HEK293 (cell line): Measurements from ENCODE around the gene EDEM1.

Experiments used
- CTCF ChIA-PET: fragments of 350-600 bp; formaldehyde crosslinking; extraction: SDS; loops from one replicate; lab custom pipeline; 2021; ENCODE audit warnings: antibody characterized with exemption; lab: Yijun Ruan, JAX
- POLR2A ChIA-PET: fragments of 300-600 bp; formaldehyde crosslinking; extraction: SDS; loops from one replicate; lab custom pipeline; 2020; ENCODE audit warnings: antibody characterized with exemption, inconsistent platforms; lab: Yijun Ruan, JAX
- H3K27ac ChIP-seq: fragments of 200-500 bp; sonication (Bioruptor generic); 2 replicates; pipeline ENCODE4 v1.5.1; 2014; ENCODE audit warnings: low read depth, low read length, control low read depth, inconsistent platforms; ENCODE audit errors: extremely low read depth
- H3K36me3 ChIP-seq, 2 experiments: fragments of 200-500 bp in 1 of 2; sonication (Bioruptor generic) in 1 of 2; 1 replicate in 1 of 2; 2 replicates in 1 of 2; pipeline ENCODE4 v1.5.1; 2014 to 2017; ENCODE audit warnings: inconsistent platforms in 2 of 2, low read length in 2 of 2; ENCODE audit not compliant: control insufficient read depth in 2 of 2, insufficient read depth in 1 of 2
- H3K4me1 ChIP-seq: fragments of 200-500 bp; sonication (Bioruptor generic); 2 replicates; pipeline ENCODE4 v1.5.1; 2014; ENCODE audit warnings: mild to moderate bottlenecking, low read length, inconsistent platforms; ENCODE audit not compliant: control insufficient read depth, insufficient read depth
- H3K4me3 ChIP-seq: 2 replicates; pipeline ENCODE4 v1.5.1; 2011; ENCODE audit warnings: low read depth, mild to moderate bottlenecking, control low read depth, low read length, moderate library complexity
- H3K9me3 ChIP-seq: fragments of 200-500 bp; sonication (Bioruptor generic); 2 replicates; pipeline ENCODE4 v1.5.1; 2014; ENCODE audit warnings: low read depth, low read length, inconsistent platforms; ENCODE audit not compliant: control insufficient read depth, insufficient read depth
- FEZF1 ChIP-seq: fragments of 450-650 bp; formaldehyde crosslinking; IDR thresholded peaks from 2 replicates; pipeline ENCODE4 v1.5.1; 2016; ENCODE audit warnings: missing biosample characterization, missing genetic modification characterization
- KLF10 ChIP-seq: fragments of 450-650 bp; IDR thresholded peaks from 2 replicates; pipeline ENCODE4 v1.5.1; 2018; ENCODE audit warnings: missing biosample characterization, mild to moderate bottlenecking, missing genetic modification characterization
- SCRT2 ChIP-seq: fragments of 450-650 bp; formaldehyde crosslinking; IDR thresholded peaks from 2 replicates; pipeline ENCODE4 v1.5.1; 2016; ENCODE audit warnings: missing biosample characterization, missing genetic modification characterization
- SP2 ChIP-seq: fragments of 450-650 bp; formaldehyde crosslinking; IDR thresholded peaks from 2 replicates; pipeline ENCODE4 v1.5.1; 2016; ENCODE audit warnings: missing biosample characterization, missing genetic modification characterization
- ZNF16 ChIP-seq: fragments of 450-650 bp; formaldehyde crosslinking; IDR thresholded peaks from 2 replicates; pipeline ENCODE4 v1.5.1; 2016; ENCODE audit warnings: low read depth, missing biosample characterization, missing genetic modification characterization
- ZNF184 ChIP-seq: fragments of 450-650 bp; IDR thresholded peaks from 2 replicates; pipeline ENCODE4 v1.5.1; 2018; ENCODE audit warnings: missing biosample characterization, mild to moderate bottlenecking, missing genetic modification characterization
- ZNF223 ChIP-seq: fragments of 450-650 bp; formaldehyde crosslinking; IDR thresholded peaks from 2 replicates; pipeline ENCODE4 v1.5.1; 2016; ENCODE audit warnings: missing biosample characterization, missing genetic modification characterization
- ZNF248 ChIP-seq: fragments of 450-650 bp; formaldehyde crosslinking; IDR thresholded peaks from 2 replicates; pipeline ENCODE4 v1.5.1; 2017; ENCODE audit warnings: missing biosample characterization, missing genetic modification characterization
- ZNF529 ChIP-seq: fragments of 450-650 bp; formaldehyde crosslinking; IDR thresholded peaks from 2 replicates; pipeline ENCODE4 v1.5.1; 2017; ENCODE audit warnings: missing genetic modification characterization, missing biosample characterization; ENCODE audit not compliant: insufficient replicate concordance
- ZNF585B ChIP-seq: fragments of 450-650 bp; formaldehyde crosslinking; IDR thresholded peaks from 2 replicates; pipeline ENCODE4 v1.5.1; 2016; ENCODE audit warnings: missing biosample characterization, missing genetic modification characterization
- ZNF747 ChIP-seq: fragments of 450-650 bp; formaldehyde crosslinking; IDR thresholded peaks from 2 replicates; pipeline ENCODE4 v1.5.1; 2016; ENCODE audit warnings: missing biosample characterization, missing genetic modification characterization
- ZSCAN16 ChIP-seq: fragments of 450-650 bp; formaldehyde crosslinking; IDR thresholded peaks from 2 replicates; pipeline ENCODE4 v1.5.1; 2016; ENCODE audit warnings: missing biosample characterization, missing genetic modification characterization
- TF ChIP-seq, protein P1 (sequence below): fragments of 450-650 bp; formaldehyde crosslinking; IDR thresholded peaks from 2 replicates; pipeline ENCODE4 v1.5.1; 2016; ENCODE audit warnings: missing biosample characterization, missing genetic modification characterization
- TF ChIP-seq, protein P2 (sequence below): fragments of 450-650 bp; formaldehyde crosslinking; IDR thresholded peaks from 2 replicates; pipeline ENCODE4 v1.5.1; 2017; ENCODE audit warnings: missing biosample characterization, mild to moderate bottlenecking, missing genetic modification characterization, moderate library complexity
- TF ChIP-seq, protein P3 (sequence below): fragments of 450-650 bp; formaldehyde crosslinking; IDR thresholded peaks from 2 replicates; pipeline ENCODE4; 2016; ENCODE audit warnings: missing biosample characterization, missing genetic modification characterization
- TF ChIP-seq, protein P4 (sequence below): fragments of 450-650 bp; formaldehyde crosslinking; IDR thresholded peaks from 2 replicates; pipeline ENCODE4 v1.5.1; 2017; ENCODE audit warnings: missing biosample characterization, missing genetic modification characterization
- TF ChIP-seq, protein P5 (sequence below): fragments of 450-650 bp; formaldehyde crosslinking; IDR thresholded peaks from 2 replicates; pipeline ENCODE4 v1.5.1; 2017; ENCODE audit warnings: missing biosample characterization, missing genetic modification characterization

EDEM1 gene

DNA sequence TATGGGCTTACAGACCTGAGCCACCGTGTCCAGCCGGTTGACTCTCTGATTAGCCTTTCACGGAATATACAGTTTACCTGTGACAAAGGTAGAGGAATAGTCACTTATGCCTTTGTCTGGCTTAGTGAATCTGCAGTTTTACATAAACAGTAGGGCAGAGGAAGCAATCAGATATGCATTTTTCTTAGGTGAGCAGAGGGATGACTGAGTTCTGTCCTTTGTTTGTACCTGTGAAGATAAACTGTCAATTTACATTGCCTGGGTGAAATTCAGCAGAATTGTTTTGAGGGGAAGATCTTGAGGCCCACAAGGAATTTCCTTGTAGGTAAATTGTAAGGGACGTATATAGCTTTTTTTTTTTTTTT lies 10.8 kb downstream of the EDEM1 start (continued):
- TF ChIP-seq SP2 (tag by site-specific recombination) (no peak), ZSCAN16 (tag by site-specific recombination) (no peak), ZNF585B (tag by site-specific recombination) (no peak), ZNF529 (tag by site-specific recombination) (no peak), ZNF248 (tag by site-specific recombination) (no peak)
- TF ChIP-seq, protein P1, sequence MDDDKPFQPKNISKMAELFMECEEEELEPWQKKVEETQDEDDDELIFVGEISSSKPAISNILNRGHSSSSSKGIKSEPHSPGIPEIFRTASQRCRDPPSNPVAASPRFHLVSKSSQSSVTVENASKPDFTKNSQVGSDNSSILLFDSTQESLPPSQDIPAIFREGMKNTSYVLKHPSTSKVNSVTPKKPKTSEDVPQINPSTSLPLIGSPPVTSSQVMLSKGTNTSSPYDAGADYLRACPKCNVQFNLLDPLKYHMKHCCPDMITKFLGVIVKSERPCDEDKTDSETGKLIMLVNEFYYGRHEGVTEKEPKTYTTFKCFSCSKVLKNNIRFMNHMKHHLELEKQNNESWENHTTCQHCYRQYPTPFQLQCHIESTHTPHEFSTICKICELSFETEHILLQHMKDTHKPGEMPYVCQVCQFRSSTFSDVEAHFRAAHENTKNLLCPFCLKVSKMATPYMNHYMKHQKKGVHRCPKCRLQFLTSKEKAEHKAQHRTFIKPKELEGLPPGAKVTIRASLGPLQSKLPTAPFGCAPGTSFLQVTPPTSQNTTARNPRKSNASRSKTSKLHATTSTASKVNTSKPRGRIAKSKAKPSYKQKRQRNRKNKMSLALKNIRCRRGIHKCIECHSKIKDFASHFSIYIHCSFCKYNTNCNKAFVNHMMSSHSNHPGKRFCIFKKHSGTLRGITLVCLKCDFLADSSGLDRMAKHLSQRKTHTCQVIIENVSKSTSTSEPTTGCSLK (tag by site-specific recombination) = no peak
- TF ChIP-seq, protein P2, sequence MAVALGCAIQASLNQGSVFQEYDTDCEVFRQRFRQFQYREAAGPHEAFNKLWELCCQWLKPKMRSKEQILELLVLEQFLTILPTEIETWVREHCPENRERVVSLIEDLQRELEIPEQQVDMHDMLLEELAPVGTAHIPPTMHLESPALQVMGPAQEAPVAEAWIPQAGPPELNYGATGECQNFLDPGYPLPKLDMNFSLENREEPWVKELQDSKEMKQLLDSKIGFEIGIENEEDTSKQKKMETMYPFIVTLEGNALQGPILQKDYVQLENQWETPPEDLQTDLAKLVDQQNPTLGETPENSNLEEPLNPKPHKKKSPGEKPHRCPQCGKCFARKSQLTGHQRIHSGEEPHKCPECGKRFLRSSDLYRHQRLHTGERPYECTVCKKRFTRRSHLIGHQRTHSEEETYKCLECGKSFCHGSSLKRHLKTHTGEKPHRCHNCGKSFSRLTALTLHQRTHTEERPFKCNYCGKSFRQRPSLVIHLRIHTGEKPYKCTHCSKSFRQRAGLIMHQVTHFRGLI (tag by site-specific recombination) = no peak

DNA sequence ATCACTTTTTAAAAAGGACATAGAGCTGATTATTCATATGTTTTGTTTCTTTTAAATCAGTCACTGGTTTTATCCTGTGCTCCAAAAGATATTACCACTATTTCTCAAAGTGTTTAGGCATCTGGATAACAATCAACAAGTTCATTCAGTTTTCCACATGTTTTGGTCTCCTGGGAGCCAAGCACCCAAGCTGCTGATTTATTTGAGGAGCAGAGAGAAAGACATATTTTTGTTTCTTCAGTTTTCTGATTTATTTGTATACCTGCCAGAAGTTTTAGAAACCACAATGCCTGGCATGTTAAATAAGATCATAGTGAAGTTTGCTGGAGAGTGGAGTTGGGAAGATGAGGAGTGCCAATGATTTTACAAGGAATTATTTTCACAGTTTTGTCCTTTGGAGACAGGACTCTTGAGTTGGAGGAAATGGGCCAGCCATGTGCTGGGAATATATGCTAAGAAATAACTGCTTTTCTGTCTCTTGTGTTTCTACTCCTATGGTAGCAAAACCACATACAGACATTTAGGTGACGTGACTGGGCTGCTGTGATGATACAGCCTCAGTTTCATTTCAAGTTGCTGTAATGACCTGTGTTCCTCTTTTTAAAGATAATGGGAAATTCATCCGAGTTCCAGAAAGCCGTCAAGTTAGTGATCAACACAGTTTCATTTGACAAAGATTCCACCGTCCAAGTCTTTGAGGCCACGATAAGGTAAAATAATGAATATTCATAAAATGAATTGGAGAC lies 11.7 kb downstream of the EDEM1 start:
- ChIA-PET POLR2A (no interaction called here), CTCF (interaction anchor here (0.6 kb wide), 1 partner anchor 236 kb away, joined by 7 read pairs; no protein-coding TSS in a partner anchor)
- Histone ChIP-seq H3K36me3 (peaks cover 38 to 67% of the 10 kb centered on the region in 2 experiments), H3K4me3 (no peak overlapping the region), H3K27ac (no peak overlapping the region), H3K9me3 (no peaks in the 10 kb centered on the region), H3K4me1 (peaks cover 8% of the 10 kb centered on the region)
- peak; percentile 46; the same call in 1 of the 2 replicates for TF ChIP-seq SCRT2 (tag by site-specific recombination)
- TF ChIP-seq, protein P3, sequence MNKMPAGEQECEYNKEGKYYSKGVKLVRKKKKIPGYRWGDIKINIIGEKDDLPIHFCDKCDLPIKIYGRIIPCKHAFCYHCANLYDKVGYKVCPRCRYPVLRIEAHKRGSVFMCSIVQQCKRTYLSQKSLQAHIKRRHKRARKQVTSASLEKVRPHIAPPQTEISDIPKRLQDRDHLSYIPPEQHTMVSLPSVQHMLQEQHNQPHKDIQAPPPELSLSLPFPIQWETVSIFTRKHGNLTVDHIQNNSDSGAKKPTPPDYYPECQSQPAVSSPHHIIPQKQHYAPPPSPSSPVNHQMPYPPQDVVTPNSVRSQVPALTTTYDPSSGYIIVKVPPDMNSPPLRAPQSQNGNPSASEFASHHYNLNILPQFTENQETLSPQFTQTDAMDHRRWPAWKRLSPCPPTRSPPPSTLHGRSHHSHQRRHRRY = no peak
- TF ChIP-seq, protein P4, sequence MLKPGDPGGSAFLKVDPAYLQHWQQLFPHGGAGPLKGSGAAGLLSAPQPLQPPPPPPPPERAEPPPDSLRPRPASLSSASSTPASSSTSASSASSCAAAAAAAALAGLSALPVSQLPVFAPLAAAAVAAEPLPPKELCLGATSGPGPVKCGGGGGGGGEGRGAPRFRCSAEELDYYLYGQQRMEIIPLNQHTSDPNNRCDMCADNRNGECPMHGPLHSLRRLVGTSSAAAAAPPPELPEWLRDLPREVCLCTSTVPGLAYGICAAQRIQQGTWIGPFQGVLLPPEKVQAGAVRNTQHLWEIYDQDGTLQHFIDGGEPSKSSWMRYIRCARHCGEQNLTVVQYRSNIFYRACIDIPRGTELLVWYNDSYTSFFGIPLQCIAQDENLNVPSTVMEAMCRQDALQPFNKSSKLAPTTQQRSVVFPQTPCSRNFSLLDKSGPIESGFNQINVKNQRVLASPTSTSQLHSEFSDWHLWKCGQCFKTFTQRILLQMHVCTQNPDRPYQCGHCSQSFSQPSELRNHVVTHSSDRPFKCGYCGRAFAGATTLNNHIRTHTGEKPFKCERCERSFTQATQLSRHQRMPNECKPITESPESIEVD = peak; percentile 45
- TF ChIP-seq, all 188 proteins: peak for 2

DNA sequence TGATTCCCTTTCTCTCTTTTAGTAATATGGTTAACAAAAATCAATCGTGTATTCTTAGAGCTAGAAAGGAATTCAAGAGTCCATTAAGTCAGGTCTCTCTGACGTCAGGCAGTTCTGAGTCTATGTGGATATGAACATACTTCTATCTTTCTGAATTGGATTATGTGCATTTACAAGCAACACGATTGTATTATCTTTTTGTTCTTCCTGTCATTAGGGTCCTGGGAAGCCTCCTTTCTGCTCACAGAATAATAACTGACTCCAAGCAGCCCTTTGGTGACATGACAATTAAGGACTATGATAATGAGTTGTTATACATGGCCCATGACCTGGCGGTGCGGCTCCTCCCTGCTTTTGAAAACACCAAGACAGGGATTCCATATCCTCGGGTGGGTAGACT lies 14.0 kb downstream of the EDEM1 start:
- H3K4me3 ChIP-seq = no peak overlapping the region
- no peak overlapping the region for H3K27ac ChIP-seq
- CTCF ChIA-PET = no interaction called here
- no peak for TF ChIP-seq ZNF16 (tag by site-specific recombination)
- TF ChIP-seq, protein P5, sequence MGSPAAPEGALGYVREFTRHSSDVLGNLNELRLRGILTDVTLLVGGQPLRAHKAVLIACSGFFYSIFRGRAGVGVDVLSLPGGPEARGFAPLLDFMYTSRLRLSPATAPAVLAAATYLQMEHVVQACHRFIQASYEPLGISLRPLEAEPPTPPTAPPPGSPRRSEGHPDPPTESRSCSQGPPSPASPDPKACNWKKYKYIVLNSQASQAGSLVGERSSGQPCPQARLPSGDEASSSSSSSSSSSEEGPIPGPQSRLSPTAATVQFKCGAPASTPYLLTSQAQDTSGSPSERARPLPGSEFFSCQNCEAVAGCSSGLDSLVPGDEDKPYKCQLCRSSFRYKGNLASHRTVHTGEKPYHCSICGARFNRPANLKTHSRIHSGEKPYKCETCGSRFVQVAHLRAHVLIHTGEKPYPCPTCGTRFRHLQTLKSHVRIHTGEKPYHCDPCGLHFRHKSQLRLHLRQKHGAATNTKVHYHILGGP (tag by site-specific recombination) = no peak
- TF ChIP-seq ZNF223 (tag by site-specific recombination) = no peak
- TF ChIP-seq, protein P2 (tag by site-specific recombination) = no peak
- no peak for TF ChIP-seq ZNF184 (tag by site-specific recombination)
- no peak for TF ChIP-seq FEZF1 (tag by site-specific recombination)
- no peak for TF ChIP-seq KLF10
- no peak for TF ChIP-seq ZNF747 (tag by site-specific recombination)
- H3K9me3 ChIP-seq = no peaks in the 10 kb centered on the region
- POLR2A ChIA-PET = no interaction called here
- H3K36me3 ChIP-seq = peaks cover 43 to 86% of the 10 kb centered on the region in 2 experiments
- no peaks in the 10 kb centered on the region for H3K4me1 ChIP-seq
